ENCODE results near the gene SLC12A1. TPM values are rescaled to one million over a fixed set of nuclear protein-coding genes. Genes with fewer than 3 reads are reported as not detected.

SLC12A1 gene
- total RNA-seq, 3 donors from 2014 or later, result not detected

DNA sequence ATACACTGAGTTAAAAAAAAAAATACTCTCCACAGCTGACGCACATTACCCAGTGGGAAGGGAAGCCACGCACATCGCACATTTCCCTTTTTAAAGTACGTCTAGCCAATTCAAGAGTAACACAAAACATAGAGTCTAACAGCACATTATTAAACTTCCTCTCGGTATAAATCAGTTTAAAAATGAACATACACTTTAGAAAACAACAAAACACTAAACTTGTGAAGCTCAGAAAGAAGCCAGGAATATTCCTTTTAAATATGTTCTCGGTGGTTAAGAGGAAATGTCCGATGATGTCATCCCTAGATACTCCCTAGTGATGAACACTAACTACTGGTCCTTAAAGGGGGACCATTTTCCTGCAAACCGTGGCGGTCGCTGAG is 28.7 kb upstream of the SLC12A1 start:
- no peaks in the 10 kb centered on the region for H3K4me1 ChIP-seq (ENCODE audit: low read depth)
- intact Hi-C loops (cut with DNase I, micrococcal nuclease), result no loop called here
- H3K9me3 ChIP-seq, result no peaks in the 10 kb centered on the region
- peak in 1 of 3 donors; percentile 2 for DNase-seq
- peak; percentile 81 for ATAC-seq
- H3K4me3 ChIP-seq, result peak overlapping the region; percentile 15
- TF ChIP-seq, protein P1, sequence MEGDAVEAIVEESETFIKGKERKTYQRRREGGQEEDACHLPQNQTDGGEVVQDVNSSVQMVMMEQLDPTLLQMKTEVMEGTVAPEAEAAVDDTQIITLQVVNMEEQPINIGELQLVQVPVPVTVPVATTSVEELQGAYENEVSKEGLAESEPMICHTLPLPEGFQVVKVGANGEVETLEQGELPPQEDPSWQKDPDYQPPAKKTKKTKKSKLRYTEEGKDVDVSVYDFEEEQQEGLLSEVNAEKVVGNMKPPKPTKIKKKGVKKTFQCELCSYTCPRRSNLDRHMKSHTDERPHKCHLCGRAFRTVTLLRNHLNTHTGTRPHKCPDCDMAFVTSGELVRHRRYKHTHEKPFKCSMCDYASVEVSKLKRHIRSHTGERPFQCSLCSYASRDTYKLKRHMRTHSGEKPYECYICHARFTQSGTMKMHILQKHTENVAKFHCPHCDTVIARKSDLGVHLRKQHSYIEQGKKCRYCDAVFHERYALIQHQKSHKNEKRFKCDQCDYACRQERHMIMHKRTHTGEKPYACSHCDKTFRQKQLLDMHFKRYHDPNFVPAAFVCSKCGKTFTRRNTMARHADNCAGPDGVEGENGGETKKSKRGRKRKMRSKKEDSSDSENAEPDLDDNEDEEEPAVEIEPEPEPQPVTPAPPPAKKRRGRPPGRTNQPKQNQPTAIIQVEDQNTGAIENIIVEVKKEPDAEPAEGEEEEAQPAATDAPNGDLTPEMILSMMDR (IDR thresholded peaks at IDR 0.05), result no peak
- no peaks in the 10 kb centered on the region for H3K36me3 ChIP-seq (ENCODE audit: low read depth)

DNA sequence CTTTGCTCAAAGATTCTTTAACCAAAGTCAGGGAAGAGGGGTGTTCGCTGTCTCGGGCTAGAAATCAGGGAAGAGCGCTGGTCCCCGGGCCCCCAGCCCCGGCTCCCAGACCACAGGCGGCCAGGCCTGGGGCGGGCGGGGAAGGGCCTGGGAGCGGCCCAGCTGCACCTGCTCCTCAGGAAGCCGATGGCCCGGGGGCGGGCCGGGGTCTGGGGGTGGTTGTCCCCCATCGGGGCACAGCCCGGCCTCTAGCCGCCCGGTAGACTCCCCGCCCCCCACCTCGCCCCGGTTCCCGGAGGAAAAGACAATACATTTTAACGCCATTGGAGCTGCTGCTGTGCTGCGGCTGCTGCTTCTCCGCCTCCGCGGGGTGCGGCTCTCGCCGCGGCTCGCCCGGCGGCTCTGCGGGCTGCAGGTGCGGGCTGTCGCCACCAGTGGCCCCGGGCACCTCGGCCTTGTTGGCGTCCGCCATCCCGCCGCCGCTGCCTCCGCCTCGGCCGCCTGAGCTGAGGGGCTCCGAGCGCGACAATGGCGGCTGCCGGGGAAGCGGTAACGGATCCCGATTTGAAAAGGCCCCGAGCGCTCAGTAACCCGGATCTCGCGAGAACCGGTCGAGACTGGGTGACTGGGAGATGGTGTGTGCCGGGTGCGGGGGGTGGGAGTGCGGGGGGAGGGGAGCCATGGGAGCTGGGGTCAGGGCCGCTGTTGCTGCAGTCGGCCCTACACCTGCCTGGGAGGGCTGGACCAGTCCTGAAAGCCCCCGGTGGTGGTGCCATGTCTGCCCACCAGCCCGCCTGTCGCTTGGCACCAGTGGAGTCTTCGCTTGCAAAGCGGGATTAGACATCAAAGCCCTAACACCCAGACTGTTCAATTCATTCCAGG is 28.1 kb upstream of the SLC12A1 start, which contains the start of gene MYEF2:
TSS of gene MYEF2 (minus strand) at position 530 of the 882 bp plus-strand sequence. CDS start at position 472, 58 bp downstream.
- intact Hi-C loops (cut with DNase I, micrococcal nuclease), result no loop called here
- no peaks in the 10 kb centered on the region for H3K36me3 ChIP-seq (ENCODE audit: low read depth)
- peak; percentile 89 for ATAC-seq
- peak; percentile 75 to 79 (median 76) for DNase-seq
- no peaks in the 10 kb centered on the region for H3K4me1 ChIP-seq (ENCODE audit: low read depth)
- H3K4me3 ChIP-seq, result peak within 1 kb of the TSS; percentile 15
- TF ChIP-seq, protein P1 (IDR thresholded peaks at IDR 0.05), result no peak
- H3K9me3 ChIP-seq, result no peaks in the 10 kb centered on the region

DNA sequence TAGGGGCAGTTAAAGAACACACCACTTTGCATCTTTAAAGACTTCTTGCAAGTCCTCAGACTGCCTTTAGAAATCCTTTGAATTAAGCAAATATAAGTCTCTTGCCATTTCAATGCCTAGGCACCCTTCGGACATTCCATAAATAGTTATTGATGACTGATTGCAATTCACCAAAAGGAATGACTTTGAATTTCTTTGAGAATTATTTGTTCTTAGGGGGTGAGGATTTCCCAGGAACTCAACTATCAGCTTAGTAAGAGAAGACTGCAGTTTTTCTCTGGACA is 27.5 kb upstream of the SLC12A1 start:
- Histone ChIP-seq H3K9me3 (no peaks in the 10 kb centered on the region), H3K4me3 (no peak overlapping the region), H3K4me1 (ENCODE audit: low read depth) (no peaks in the 10 kb centered on the region), H3K36me3 (ENCODE audit: low read depth) (no peaks in the 10 kb centered on the region)
- TF ChIP-seq, protein P1 (IDR thresholded peaks at IDR 0.05), result no peak
- no peak for ATAC-seq
- intact Hi-C loops (cut with DNase I, micrococcal nuclease), result no loop called here
- no peak for DNase-seq

DNA sequence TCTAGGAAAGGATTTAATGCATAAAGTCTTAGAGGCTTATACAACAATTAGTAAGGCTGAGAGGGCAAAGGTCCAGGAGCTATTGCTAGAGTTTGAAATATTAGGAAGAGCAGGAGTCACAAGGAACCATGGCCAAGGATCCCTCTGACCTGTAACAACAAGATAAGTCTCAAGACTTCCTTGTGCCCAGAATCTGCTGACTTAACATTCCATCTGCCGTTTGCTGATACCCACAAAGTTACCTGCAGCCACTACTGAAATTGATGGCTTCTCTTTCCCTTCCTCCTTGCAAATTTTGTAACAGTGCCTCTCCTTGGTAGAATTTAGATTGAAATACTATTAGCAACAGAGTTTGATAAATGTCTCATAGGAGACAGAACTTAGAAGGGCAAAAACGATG is 23.4 kb upstream of the SLC12A1 start:
- no peaks in the 10 kb centered on the region for H3K36me3 ChIP-seq (ENCODE audit: low read depth)
- H3K4me3 ChIP-seq, result no peak overlapping the region
- DNase-seq (no peak), ATAC-seq (no peak)
- H3K4me1 ChIP-seq (ENCODE audit: low read depth), result no peaks in the 10 kb centered on the region
- intact Hi-C loops (cut with DNase I, micrococcal nuclease), result no loop called here
- H3K9me3 ChIP-seq, result no peaks in the 10 kb centered on the region
- TF ChIP-seq, protein P1 (IDR thresholded peaks at IDR 0.05), result no peak

DNA sequence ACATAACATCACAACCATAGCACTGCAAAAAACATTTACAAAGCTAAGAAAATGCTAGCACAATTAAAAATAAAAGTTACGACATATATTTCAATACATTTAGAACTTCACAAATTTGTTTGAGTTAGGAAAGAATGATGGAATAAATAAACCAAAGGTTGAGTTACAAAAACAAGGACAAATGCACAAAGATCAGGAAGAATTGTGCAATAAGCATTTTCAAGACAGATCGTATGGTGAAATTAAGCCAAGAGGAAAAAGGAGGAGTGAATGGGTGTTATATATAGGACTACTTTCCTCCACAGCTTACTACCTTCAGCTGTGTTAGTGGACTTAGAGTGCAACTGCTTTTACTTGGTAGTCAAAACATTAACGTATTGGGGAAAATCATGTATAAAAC is 20.6 kb upstream of the SLC12A1 start:
- no peak for DNase-seq
- intact Hi-C loops (cut with DNase I, micrococcal nuclease), result no loop called here
- Histone ChIP-seq H3K4me3 (no peak overlapping the region), H3K36me3 (ENCODE audit: low read depth) (no peaks in the 10 kb centered on the region), H3K9me3 (no peaks in the 10 kb centered on the region), H3K4me1 (ENCODE audit: low read depth) (no peaks in the 10 kb centered on the region)
- TF ChIP-seq, protein P1 (IDR thresholded peaks at IDR 0.05), result no peak
- ATAC-seq, result no peak
